Astrocyte (in vitro differentiated cells and primary cell): ENCODE data around the gene COX19.

ENCODE experiments used
- CTCF ChIP-seq: IDR thresholded peaks from 2 replicates; pipeline ENCODE4 v1.5.1; 2011; ENCODE audit warnings: low read depth, mild to moderate bottlenecking, inconsistent platforms, low read length, moderate library complexity; ENCODE audit not compliant: insufficient read depth
- EZH2 ChIP-seq: IDR thresholded peaks from 2 replicates; pipeline ENCODE4 v1.6.1; 2012; ENCODE audit warnings: mild to moderate bottlenecking, low read length, inconsistent platforms; ENCODE audit not compliant: insufficient read depth

GRCh38 chr7:990933-991728, 15.8 kb upstream of the COX19 start:
- TF ChIP-seq CTCF, result no peak
- TF ChIP-seq EZH2, result no peak
